Measurements from ENCODE around the gene EML5. TPM values are rescaled to one million over a fixed set of nuclear protein-coding genes. Genes with fewer than 3 reads are reported as not detected.
"Not testable (repeated sequence)": the region's sequence is repeated elsewhere in the genome, so short reads cannot be mapped to it uniquely, and the experiment has no call there.

Gene EML5
- polyA plus RNA-seq (ENCODE audit: insufficient read depth in 1 of 5, insufficient read length in 5 of 5, low replicate concordance in 1 of 5), result 1 to 10 TPM; 1.3 to 2.5 (median 1.8) TPM
- long read RNA-seq, donor 1, result 0 reads
- long read RNA-seq, donor 2, result 0 reads
- long read RNA-seq, donor 3, partial matches to known transcripts, result 22 of 28 reads
- long read RNA-seq, donor 3, other reads (novel, unspliced or antisense), result 6 of 28 reads
- long read RNA-seq, donor 4, result 0 reads
- long read RNA-seq, donor 5, partial matches to known transcripts, result 0 of 1 reads
- long read RNA-seq, donor 5, other reads (novel, unspliced or antisense), result 0 of 1 reads
- long read RNA-seq, donor 6, result 0 reads
- long read RNA-seq, donor 7, result 0 reads
- long read RNA-seq, donor 8, result 0 reads

DNA sequence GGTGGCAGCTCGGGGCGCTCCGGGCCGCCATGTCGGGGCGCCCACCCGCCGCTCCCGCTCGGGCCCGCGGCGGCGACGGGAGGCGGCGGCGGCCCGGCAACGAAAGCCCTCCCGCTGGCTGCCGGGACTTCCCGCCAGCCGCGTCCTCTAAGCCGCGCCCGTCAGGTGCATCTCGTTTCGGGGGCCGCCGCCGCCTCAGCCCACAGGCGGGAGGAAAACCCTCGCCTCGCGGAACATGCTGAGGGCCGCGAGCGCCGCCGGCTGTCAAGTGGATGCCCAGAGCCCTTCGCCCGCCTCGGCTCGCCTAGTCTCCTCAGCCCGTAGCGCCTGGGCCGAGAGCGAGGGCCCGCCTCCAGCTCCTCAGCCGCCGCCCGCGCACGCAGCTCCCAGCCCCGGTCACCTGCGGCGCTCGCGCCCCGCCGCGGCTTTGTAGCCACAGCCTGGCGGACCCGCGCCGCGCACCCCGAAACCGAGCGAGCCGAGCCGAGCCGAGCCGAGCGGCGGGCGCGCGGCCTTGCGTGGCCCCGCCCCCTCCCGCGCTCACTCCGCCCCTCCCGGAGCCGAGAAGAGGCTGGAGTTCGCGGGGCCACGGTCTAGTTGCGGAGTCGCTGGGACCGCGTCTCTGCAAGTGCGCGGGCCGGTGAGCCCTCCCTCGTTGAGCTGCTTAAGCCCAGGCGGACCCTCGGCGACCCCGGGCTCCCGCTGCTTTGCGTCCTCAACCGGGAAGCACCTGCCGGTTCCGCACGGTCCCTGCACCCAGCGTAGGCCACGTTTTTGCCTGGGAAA lies at the start of gene EML5:
TSS of gene EML5 (minus strand) at position 481 of the 786 bp plus-strand sequence. CDS start at position 31, 450 bp downstream.
- peak; percentile 62 for DNase-seq

DNA sequence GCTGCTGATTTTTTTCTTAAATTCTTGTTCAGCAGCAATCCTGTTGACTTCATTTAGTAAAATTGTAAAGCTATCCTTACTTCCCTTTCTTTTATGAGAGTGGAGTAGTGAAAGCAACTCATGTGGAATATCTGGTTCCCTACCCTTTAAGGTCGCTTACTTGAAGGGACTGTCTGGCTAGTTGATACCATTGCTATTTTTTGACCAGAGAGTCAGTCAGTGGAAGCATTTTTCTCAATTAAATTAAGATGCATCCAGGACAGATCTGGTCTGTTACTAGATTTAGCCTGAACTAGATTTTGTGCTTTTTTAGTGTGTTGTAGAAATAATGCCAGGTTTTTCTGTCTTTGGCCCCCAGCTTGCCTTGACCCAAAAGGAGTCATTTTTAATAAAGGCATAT lies 49.7 kb upstream of the EML5 start:
- DNase-seq, result no peak

DNA sequence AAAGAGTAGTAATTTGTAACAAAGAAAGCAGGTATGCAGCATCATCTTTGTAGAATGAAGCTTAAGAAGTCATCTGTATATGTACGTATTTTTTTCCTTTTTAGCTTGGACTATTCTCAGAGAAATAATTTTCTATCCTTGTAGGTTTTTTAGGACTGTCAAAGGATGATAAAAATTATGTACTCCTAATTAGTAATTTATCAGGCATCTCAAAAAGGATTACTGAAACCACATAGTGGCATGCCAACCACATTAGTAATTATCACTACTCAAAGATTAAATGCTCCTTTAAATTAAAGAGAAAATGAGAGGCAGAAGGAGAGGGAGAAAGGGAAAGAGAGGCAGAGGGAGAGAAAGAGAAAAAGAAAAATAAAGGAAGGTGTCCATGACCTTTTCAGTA lies 49.0 kb upstream of the EML5 start:
- no peak for DNase-seq

GRCh38 chr14:88840926-88841325 lies 48.2 kb upstream of the EML5 start:
- no peak for DNase-seq

- DNase-seq, result no peak
Measured at GRCh38 chr14:88838015-88838414, 45.3 kb upstream of the EML5 start.

- no peak for DNase-seq
Measured at GRCh38 chr14:88837495-88837894, 44.7 kb upstream of the EML5 start.

DNA sequence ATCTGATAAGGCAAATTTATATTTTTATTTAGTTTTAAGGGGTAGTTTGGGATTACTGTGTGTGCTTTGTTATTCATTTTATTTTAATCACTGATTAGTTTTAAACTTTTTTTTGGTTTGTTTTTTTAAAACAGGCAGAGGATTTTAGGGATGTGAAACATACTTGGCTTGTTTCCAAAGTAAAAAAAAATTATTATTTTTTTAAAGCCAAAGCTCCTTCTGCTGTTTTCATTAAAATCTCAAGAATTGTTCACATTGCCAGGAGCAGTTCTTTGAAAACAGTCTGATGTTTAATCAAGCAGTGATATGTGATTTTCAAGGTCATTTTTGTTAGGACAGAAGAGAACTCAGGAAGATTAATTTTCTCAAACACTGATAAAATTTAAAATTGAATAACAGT lies 42.9 kb upstream of the EML5 start:
- peak; percentile 18 to 21 for DNase-seq

DNA sequence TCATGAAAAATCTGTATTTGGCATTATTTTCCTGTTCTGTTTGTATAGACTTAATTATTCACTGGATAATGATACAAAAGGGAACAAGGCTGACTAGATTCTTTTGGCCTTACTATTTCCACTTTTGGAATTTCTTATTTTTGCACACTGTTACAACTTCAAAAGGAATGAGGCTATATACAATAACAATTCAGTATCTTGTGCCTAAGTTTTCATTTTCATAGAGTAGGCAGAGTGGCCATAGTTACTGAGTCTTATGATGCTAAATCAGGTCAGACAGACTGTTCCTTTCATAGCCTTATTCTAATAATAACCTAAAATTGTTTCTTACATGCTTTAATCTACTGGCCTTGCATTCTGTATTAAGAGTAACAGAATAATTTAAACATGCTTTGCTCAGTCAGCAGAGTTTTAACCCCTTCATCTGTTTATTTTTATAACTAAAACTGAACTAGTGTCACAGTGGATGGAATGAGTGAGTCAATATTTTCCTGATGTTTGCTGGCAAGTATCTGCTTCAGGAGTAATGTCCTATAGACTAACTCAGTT lies 42.2 kb upstream of the EML5 start:
- peak; percentile 32 to 42 for DNase-seq

DNA sequence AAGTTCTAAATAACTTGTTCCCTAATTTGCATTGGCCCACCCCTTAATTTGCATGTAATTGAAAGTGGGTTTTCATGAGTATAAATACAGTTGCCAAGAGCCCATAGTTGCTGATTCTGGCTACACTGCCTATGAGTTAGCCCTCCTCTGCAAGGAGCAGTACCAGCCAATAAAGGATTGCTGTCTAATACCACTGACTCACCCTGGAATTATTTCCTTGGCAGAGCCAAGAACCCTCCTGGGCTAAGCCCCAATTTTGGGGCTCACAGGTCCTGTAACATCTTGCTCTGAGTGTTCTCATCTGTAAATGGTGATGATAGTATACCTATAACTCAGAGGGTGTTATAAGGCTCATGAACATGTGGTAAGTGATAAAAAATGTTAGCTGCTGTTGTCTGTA lies 38.5 kb upstream of the EML5 start:
- no peak for DNase-seq

DNA sequence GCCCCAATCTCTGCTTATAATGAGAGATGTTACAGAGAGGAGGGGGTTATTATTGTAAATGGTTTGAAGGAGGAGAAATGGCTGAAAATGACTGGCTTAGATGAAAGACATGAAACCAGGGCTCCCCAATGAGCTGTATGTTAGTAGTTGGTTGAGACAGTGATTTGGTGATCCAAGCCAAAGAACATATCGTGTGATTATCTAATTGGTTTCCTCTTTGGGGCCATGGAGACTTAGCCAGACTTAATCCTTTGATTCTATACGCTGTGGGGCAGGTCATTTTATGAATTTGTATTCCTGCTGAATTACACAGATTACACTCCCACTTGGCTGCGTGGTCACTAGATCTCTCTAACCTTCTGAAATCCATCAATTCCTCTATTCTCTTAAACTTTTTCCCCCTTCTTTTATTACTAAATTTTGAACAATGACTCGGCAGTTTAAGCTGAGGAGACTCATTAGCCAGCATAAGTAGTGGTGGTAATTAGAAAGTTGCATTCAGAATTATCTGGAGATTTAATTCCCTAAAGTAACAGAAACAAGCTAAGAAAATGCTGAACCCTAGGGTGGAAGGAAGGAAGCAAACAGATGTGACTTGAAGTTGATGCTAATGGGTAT lies 37.0 kb upstream of the EML5 start:
- no peak for DNase-seq

DNA sequence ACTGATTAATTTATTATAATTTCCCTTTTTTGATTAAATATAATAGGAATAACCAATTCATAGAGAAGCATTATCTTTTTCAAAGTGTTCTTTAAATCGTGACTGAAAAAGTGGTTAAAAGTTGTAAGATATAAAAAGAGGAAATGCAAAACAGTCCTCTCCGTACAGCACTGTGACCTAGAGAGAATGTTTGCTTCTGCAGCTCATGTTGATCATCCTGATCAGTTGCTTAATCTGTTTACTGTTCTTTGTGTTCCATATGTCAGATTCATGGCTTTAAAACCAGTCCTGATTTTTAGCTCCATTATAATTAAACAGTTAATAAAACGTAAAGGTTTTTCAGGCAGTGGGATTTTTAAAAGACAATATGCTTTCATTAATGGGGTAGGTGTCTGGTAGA lies 36.4 kb upstream of the EML5 start:
- no peak for DNase-seq

- DNase-seq, result no peak
Measured at GRCh38 chr14:88825503-88825902, 32.8 kb upstream of the EML5 start.

- no peak for DNase-seq
Measured at GRCh38 chr14:88825078-88825458, 32.3 kb upstream of the EML5 start.

DNA sequence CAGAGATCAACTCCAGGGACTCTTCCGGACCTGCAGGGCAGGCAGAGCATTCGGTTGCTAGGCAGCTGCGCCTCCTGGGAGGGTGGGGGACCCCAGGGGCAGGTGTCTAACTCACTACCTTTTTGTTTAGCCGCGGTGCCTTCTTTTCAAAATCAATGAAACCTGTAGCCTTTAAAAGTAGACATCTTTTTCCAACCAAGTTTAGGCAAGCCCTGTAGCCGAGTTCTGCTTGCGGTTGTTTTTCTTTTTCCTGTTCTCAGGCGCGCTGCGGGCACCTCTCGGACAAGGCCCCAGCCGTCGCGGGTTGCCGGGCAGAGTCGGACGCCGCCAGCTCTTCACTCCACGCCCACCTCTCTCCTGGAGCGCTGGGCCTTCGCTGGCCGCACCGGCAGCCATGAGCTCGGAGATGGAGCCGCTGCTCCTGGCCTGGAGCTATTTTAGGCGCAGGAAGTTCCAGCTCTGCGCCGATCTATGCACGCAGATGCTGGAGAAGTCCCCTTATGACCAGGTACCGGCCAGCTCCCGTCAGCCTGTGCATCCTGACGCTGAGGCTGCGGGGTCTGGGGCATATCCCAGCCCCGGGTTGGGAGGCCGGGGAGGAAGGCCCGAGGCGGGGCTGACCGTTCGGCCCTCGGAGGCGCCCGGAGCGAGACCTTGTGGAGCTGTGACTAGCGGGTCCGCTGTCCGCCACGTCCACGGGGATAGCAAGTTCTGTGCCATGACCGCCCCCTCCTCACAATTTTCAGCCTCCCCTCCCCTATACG lies 31.7 kb upstream of the EML5 start, which contains the start of gene TTC8:
TSS of gene TTC8 (plus strand) at position 338 of the 764 bp plus-strand sequence. CDS start at position 395, 57 bp downstream.
- DNase-seq, result peak; percentile 92 to 94

GRCh38 chr14:88823968-88824313 lies 31.2 kb upstream of the EML5 start:
- no peak for DNase-seq

- DNase-seq, result no peak
Measured at GRCh38 chr14:88821888-88822287, 29.1 kb upstream of the EML5 start.

- no peak for DNase-seq
Measured at GRCh38 chr14:88821378-88821777, 28.6 kb upstream of the EML5 start.

- DNase-seq, result not testable (repeated sequence)
Measured at GRCh38 chr14:88819674-88820073, 26.9 kb upstream of the EML5 start.

- DNase-seq, result no peak
Measured at GRCh38 chr14:88818018-88818417, 25.3 kb upstream of the EML5 start.

GRCh38 chr14:88815980-88816379 lies 23.2 kb upstream of the EML5 start:
- no peak for DNase-seq

- DNase-seq, result no peak
Measured at GRCh38 chr14:88808359-88808758, 15.6 kb upstream of the EML5 start.

- no peak for DNase-seq
Measured at GRCh38 chr14:88804477-88804876, 11.7 kb upstream of the EML5 start.
